Adrenal gland (tissue), 5 donors: Measurements from ENCODE around the gene PARP16.

Experiments
- POLR2A ChIP-seq, 2 donors: fragments of 450-650 bp; IDR thresholded peaks; one replicate each; pipeline ENCODE4 v1.6.1; 2017; ENCODE audit warnings: antibody characterized with exemption in 2 of 2, mild to moderate bottlenecking in 2 of 2, moderate library complexity in 1 of 2
- TF ChIP-seq, protein P1 (sequence below), 6 experiments: fragments of 450-650 bp in 4 of 6; fragments of 200-600 bp in 2 of 6; sonication (generic) in 1 of 6; IDR thresholded peaks; 1 replicate in 5 of 6; 2 replicates in 1 of 6; pipeline versions ENCODE4 v1.5.1 to v1.8.0; 2016 to 2021; ENCODE audit warnings: antibody characterized with exemption in 6 of 6, mild to moderate bottlenecking in 2 of 6, moderate library complexity in 1 of 6
- donor health status: DM: no; HTN: no; CAD: no.

DNA sequence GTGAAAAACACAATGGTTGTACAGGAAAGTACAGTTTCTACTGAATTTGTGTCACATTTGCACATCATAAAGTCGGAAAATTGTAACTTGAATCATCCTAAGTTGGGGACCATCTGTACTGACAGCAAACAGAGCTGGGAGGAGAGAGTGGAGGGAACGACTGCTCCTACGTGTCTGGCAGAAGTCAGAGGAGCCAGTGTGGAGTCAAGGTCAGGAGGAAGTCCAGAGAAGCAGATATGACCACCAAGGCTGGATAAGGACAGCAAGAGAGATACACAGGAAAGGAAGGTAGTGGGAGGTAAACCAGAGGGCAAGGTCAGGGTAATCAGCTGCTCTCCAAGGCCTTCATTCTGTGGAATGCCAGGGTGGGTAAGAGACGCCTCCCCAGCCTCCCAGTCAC, 72.7 kb downstream of the PARP16 start:
- TF ChIP-seq, protein P1, sequence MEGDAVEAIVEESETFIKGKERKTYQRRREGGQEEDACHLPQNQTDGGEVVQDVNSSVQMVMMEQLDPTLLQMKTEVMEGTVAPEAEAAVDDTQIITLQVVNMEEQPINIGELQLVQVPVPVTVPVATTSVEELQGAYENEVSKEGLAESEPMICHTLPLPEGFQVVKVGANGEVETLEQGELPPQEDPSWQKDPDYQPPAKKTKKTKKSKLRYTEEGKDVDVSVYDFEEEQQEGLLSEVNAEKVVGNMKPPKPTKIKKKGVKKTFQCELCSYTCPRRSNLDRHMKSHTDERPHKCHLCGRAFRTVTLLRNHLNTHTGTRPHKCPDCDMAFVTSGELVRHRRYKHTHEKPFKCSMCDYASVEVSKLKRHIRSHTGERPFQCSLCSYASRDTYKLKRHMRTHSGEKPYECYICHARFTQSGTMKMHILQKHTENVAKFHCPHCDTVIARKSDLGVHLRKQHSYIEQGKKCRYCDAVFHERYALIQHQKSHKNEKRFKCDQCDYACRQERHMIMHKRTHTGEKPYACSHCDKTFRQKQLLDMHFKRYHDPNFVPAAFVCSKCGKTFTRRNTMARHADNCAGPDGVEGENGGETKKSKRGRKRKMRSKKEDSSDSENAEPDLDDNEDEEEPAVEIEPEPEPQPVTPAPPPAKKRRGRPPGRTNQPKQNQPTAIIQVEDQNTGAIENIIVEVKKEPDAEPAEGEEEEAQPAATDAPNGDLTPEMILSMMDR (IDR thresholded peaks at IDR 0.05) = no peak
- TF ChIP-seq POLR2A (IDR thresholded peaks at IDR 0.05) = no peak
